NT2/D1 (cell line): Measurements from ENCODE around the gene CDK3.

Experiments
- SUZ12 ChIP-seq: IDR thresholded peaks from 2 replicates; pipeline ENCODE4 v1.6.1; 2011; ENCODE audit not compliant: insufficient read length, insufficient read depth; ENCODE audit errors: extremely low read depth
- YY1 ChIP-seq: IDR thresholded peaks from 2 replicates; pipeline ENCODE4 v1.6.1; 2011; ENCODE audit not compliant: insufficient read length, insufficient read depth
- ZNF274 ChIP-seq: IDR thresholded peaks from 2 replicates; pipeline ENCODE4 v1.6.1; 2011; ENCODE audit warnings: mild to moderate bottlenecking, low read depth, low read length

GRCh38 chr17:76054112-76054476 is 53.4 kb downstream of the CDK3 start:
- TF ChIP-seq YY1 (no peak), ZNF274 (no peak), SUZ12 (no peak)
